Measurements from ENCODE around the gene DCAF16.

Gene DCAF16

GRCh38 chr4:17753646-17754045 is 56.9 kb downstream of the DCAF16 start:
- no peak for TF ChIP-seq SIN3A (IDR thresholded peaks at IDR 0.05; ENCODE audit: borderline replicate concordance, insufficient read depth, low read length)
- TF ChIP-seq POLR2AphosphoS5 (IDR thresholded peaks at IDR 0.05; ENCODE audit: low read depth, low read length), result no peak
- no peak for TF ChIP-seq TAF1 (IDR thresholded peaks at IDR 0.05; ENCODE audit: borderline replicate concordance, insufficient read depth, low read length)
- TF ChIP-seq FOXP2 (optimal IDR thresholded peaks at IDR 0.05; ENCODE audit: borderline replicate concordance, extremely low read depth, extremely low read length, insufficient read depth), result no peak
- no peak for TF ChIP-seq REST (IDR thresholded peaks at IDR 0.05; ENCODE audit: insufficient read depth in 1 of 2, low read depth in 2 of 2, low read length in 2 of 2)
